K562 (cell line): Measurements from ENCODE around the gene AHNAK. TPM values are rescaled to one million over a fixed set of nuclear protein-coding genes. Genes with fewer than 3 reads are reported as not detected.

Source experiments
- CBFA2T2 ChIP-seq: fragments of 450-650 bp; conservative IDR thresholded peaks from 2 replicates; pipeline ENCODE4 v1.6.1; 2017; ENCODE audit warnings: mild to moderate bottlenecking
- CBFA2T3 ChIP-seq: fragments of 450-650 bp; IDR thresholded peaks from 2 replicates; pipeline ENCODE4 v1.6.1; 2017
- CBX8 ChIP-seq: fragments of 200-600 bp; sonication (generic); IDR thresholded peaks from 2 replicates; pipeline ENCODE4 v1.6.1; 2012; ENCODE audit warnings: borderline replicate concordance, mixed run types, low read depth, mild to moderate bottlenecking, moderate library complexity, mixed read lengths, low read length, control low read depth, inconsistent platforms; ENCODE audit not compliant: poor library complexity, severe bottlenecking; ENCODE audit errors: extremely low read depth
- CEBPB ChIP-seq: fragments of 450-650 bp; IDR thresholded peaks from 2 replicates; pipeline ENCODE4 v1.6.1; 2016; ENCODE audit warnings: missing genetic modification characterization, missing compliant biosample characterization
- FOSL1 ChIP-seq: fragments of 200-800 bp; sonication (Bioruptor generic); conservative IDR thresholded peaks from 2 replicates; pipeline ENCODE4 v1.6.1; 2016; ENCODE audit warnings: missing genetic modification characterization, missing compliant biosample characterization
- KAT7 ChIP-seq: sonication (generic); formaldehyde crosslinking; IDR thresholded peaks from 2 replicates; pipeline ENCODE4 v1.8.0; 2022; ENCODE audit warnings: missing genetic modification reagents, mild to moderate bottlenecking, borderline replicate concordance
- KAT8 ChIP-seq: fragments of 450-650 bp; IDR thresholded peaks from 2 replicates; pipeline ENCODE4 v1.6.1; 2016; ENCODE audit warnings: low read depth, mild to moderate bottlenecking
- MCM3 ChIP-seq: fragments of 450-650 bp; IDR thresholded peaks from 2 replicates; pipeline ENCODE4 v1.6.1; 2016
- RNF2 ChIP-seq: sonication (generic); IDR thresholded peaks from 2 replicates; pipeline ENCODE4 v1.6.1; 2016
- SLC30A9 ChIP-seq: fragments of 250-450 bp; sonication (Bioruptor Pico); IDR thresholded peaks from 2 replicates; pipeline ENCODE4 v1.8.0; 2022; ENCODE audit warnings: mild to moderate bottlenecking, moderate library complexity
- TSC22D4 ChIP-seq: fragments of 450-650 bp; IDR thresholded peaks from 2 replicates; pipeline ENCODE4 v1.6.1; 2016; ENCODE audit warnings: missing genetic modification characterization, missing biosample characterization, control low read depth
- ZC3H4 ChIP-seq: sonication (generic); formaldehyde crosslinking; IDR thresholded peaks from 2 replicates; pipeline ENCODE4 v1.9.0; 2021; ENCODE audit warnings: missing genetic modification reagents, borderline replicate concordance
- ZFP36 ChIP-seq: fragments of 150-350 bp; IDR thresholded peaks from 2 replicates; pipeline ENCODE4 v1.6.1; 2018; ENCODE audit warnings: low read length, low read depth; ENCODE audit not compliant: partially characterized antibody
- ZNF431 ChIP-seq: sonication (generic); formaldehyde crosslinking; IDR thresholded peaks from 2 replicates; pipeline ENCODE4 v1.8.0; 2022; ENCODE audit warnings: mild to moderate bottlenecking, missing genetic modification reagents
- ZNF57 ChIP-seq: fragments of 450-650 bp; formaldehyde crosslinking; IDR thresholded peaks from 2 replicates; pipeline ENCODE4 v1.4.0; 2020; ENCODE audit warnings: mild to moderate bottlenecking, moderate library complexity
- ZNF77 ChIP-seq: fragments of 250-450 bp; sonication (Bioruptor Pico); IDR thresholded peaks from 2 replicates; pipeline ENCODE4 v1.5.0; 2020
- polyA plus RNA-seq, 8 experiments: library from polyadenylated mRNA; depleted of rRNA in 4 of 8; stranded (reverse) in 5 of 8; unstranded in 3 of 8; fragments of >200 nt; fragmentation: Nextera tagmentation in 2 of 8; fragmentation: Illumina TruSeq in 1 of 8; extraction: Ambion mirVana in 2 of 8; extraction: Trizol in 1 of 8; gene quantifications; 2 replicates each; pipeline versions ENCODE4 v1.2.1 to v1.2.3, GENCODE V29; 2011 to 2014; ENCODE audit warnings: inconsistent platforms in 1 of 8, missing spikeins in 1 of 8
- total RNA-seq, 7 experiments: library from RNA; depleted of rRNA in 6 of 7; stranded (reverse); fragments of >200 nt in 6 of 7; fragmentation: Illumina TruSeq in 2 of 7; extraction: Trizol in 2 of 7; gene quantifications; 2 replicates each; pipeline versions ENCODE4 v1.2.1 to v1.2.3, GENCODE V29; 2011 to 2021; ENCODE audit warnings: low replicate concordance in 1 of 7
- TF ChIP-seq, protein P1 (sequence below): fragments of 450-650 bp; IDR thresholded peaks from 2 replicates; pipeline ENCODE4 v1.6.1; 2016; ENCODE audit warnings: missing biosample characterization, missing genetic modification characterization
- TF ChIP-seq, protein P2 (sequence below): fragments of 450-650 bp; formaldehyde crosslinking; IDR thresholded peaks from 2 replicates; pipeline ENCODE4 v1.4.0; 2022; ENCODE audit warnings: mild to moderate bottlenecking, moderate library complexity
- TF ChIP-seq, protein P3 (sequence below): sonication (generic); formaldehyde crosslinking; IDR thresholded peaks from 2 replicates; pipeline ENCODE4 v1.8.1; 2022; ENCODE audit warnings: missing genetic modification reagents
- TF ChIP-seq, protein P4 (sequence below): IDR thresholded peaks from 2 replicates; pipeline ENCODE4 v1.6.1; 2011; ENCODE audit not compliant: insufficient read length; ENCODE audit errors: extremely low read depth
- TF ChIP-seq, protein P5 (sequence below): sonication (generic); formaldehyde crosslinking; IDR thresholded peaks from 2 replicates; pipeline ENCODE4 v1.8.0; 2023; ENCODE audit warnings: missing genetic modification reagents, mild to moderate bottlenecking, borderline replicate concordance

Gene AHNAK
- total and polyA plus RNA-seq, 9 of the 15 experiments (the other 6 are each of a cell fraction or from before 2014, with no cell fraction given), result 1.5 to 89.7 (median 45.0) TPM

DNA sequence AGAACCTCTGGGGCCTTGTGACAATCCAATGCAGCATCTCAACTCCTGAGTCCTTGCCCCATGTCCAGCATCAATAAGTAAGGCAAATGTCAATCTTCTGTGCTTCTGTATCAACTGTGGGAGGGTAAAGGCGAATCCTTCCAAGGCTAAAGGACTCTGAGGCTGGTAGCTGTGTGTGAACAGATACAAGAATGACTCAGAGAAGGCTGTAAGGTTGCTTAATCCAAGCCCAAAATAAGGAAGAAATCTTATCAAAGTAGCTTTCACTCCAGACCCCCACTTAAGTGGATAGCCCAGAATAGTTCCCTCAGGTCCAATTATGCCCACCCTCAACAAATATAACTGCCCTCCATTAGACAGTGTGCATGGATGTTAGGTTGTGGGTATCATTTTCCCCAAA is 155.9 kb downstream of the AHNAK start (continued):
- TF ChIP-seq, protein P1, sequence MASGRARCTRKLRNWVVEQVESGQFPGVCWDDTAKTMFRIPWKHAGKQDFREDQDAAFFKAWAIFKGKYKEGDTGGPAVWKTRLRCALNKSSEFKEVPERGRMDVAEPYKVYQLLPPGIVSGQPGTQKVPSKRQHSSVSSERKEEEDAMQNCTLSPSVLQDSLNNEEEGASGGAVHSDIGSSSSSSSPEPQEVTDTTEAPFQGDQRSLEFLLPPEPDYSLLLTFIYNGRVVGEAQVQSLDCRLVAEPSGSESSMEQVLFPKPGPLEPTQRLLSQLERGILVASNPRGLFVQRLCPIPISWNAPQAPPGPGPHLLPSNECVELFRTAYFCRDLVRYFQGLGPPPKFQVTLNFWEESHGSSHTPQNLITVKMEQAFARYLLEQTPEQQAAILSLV, result no peak
- TF ChIP-seq, protein P2, sequence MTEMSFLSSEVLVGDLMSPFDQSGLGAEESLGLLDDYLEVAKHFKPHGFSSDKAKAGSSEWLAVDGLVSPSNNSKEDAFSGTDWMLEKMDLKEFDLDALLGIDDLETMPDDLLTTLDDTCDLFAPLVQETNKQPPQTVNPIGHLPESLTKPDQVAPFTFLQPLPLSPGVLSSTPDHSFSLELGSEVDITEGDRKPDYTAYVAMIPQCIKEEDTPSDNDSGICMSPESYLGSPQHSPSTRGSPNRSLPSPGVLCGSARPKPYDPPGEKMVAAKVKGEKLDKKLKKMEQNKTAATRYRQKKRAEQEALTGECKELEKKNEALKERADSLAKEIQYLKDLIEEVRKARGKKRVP (CRISPR knock-in tag), result no peak
- TF ChIP-seq ZNF77 (CRISPR knock-in tag) (no peak), FOSL1 (tag) (peak; percentile 45; the same call in 1 of the 2 replicates), CEBPB (tag) (peak; percentile 59), CBFA2T2 (0 out of 2 replicates have a peak, but pooled peaks have one; percentile 8), CBFA2T3 (peak; percentile 45; the same call in 1 of the 2 replicates), ZNF57 (no peak), ZNF431 (no peak), TSC22D4 (no peak), RNF2 (no peak), ZC3H4 (no peak), ZFP36 (no peak), KAT7 (CRISPR knock-in tag) (no peak), CBX8 (no peak), SLC30A9 (CRISPR knock-in tag) (no peak), MCM3 (no peak), KAT8 (no peak)
- TF ChIP-seq, protein P3, sequence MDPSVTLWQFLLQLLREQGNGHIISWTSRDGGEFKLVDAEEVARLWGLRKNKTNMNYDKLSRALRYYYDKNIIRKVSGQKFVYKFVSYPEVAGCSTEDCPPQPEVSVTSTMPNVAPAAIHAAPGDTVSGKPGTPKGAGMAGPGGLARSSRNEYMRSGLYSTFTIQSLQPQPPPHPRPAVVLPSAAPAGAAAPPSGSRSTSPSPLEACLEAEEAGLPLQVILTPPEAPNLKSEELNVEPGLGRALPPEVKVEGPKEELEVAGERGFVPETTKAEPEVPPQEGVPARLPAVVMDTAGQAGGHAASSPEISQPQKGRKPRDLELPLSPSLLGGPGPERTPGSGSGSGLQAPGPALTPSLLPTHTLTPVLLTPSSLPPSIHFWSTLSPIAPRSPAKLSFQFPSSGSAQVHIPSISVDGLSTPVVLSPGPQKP (CRISPR knock-in tag), result no peak
- TF ChIP-seq, protein P4, sequence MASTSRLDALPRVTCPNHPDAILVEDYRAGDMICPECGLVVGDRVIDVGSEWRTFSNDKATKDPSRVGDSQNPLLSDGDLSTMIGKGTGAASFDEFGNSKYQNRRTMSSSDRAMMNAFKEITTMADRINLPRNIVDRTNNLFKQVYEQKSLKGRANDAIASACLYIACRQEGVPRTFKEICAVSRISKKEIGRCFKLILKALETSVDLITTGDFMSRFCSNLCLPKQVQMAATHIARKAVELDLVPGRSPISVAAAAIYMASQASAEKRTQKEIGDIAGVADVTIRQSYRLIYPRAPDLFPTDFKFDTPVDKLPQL, result no peak
- TF ChIP-seq, protein P5, sequence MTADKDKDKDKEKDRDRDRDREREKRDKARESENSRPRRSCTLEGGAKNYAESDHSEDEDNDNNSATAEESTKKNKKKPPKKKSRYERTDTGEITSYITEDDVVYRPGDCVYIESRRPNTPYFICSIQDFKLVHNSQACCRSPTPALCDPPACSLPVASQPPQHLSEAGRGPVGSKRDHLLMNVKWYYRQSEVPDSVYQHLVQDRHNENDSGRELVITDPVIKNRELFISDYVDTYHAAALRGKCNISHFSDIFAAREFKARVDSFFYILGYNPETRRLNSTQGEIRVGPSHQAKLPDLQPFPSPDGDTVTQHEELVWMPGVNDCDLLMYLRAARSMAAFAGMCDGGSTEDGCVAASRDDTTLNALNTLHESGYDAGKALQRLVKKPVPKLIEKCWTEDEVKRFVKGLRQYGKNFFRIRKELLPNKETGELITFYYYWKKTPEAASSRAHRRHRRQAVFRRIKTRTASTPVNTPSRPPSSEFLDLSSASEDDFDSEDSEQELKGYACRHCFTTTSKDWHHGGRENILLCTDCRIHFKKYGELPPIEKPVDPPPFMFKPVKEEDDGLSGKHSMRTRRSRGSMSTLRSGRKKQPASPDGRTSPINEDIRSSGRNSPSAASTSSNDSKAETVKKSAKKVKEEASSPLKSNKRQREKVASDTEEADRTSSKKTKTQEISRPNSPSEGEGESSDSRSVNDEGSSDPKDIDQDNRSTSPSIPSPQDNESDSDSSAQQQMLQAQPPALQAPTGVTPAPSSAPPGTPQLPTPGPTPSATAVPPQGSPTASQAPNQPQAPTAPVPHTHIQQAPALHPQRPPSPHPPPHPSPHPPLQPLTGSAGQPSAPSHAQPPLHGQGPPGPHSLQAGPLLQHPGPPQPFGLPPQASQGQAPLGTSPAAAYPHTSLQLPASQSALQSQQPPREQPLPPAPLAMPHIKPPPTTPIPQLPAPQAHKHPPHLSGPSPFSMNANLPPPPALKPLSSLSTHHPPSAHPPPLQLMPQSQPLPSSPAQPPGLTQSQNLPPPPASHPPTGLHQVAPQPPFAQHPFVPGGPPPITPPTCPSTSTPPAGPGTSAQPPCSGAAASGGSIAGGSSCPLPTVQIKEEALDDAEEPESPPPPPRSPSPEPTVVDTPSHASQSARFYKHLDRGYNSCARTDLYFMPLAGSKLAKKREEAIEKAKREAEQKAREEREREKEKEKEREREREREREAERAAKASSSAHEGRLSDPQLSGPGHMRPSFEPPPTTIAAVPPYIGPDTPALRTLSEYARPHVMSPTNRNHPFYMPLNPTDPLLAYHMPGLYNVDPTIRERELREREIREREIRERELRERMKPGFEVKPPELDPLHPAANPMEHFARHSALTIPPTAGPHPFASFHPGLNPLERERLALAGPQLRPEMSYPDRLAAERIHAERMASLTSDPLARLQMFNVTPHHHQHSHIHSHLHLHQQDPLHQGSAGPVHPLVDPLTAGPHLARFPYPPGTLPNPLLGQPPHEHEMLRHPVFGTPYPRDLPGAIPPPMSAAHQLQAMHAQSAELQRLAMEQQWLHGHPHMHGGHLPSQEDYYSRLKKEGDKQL (CRISPR knock-in tag), result no peak
